GM19099 (cell line): ENCODE results near the gene DCBLD1.

Source experiments
- POLR2A ChIP-seq: IDR thresholded peaks from 3 replicates; pipeline ENCODE4 v1.6.1; 2011; ENCODE audit warnings: low read depth; ENCODE audit not compliant: insufficient read length; ENCODE audit errors: extremely low read depth

Gene DCBLD1

DNA sequence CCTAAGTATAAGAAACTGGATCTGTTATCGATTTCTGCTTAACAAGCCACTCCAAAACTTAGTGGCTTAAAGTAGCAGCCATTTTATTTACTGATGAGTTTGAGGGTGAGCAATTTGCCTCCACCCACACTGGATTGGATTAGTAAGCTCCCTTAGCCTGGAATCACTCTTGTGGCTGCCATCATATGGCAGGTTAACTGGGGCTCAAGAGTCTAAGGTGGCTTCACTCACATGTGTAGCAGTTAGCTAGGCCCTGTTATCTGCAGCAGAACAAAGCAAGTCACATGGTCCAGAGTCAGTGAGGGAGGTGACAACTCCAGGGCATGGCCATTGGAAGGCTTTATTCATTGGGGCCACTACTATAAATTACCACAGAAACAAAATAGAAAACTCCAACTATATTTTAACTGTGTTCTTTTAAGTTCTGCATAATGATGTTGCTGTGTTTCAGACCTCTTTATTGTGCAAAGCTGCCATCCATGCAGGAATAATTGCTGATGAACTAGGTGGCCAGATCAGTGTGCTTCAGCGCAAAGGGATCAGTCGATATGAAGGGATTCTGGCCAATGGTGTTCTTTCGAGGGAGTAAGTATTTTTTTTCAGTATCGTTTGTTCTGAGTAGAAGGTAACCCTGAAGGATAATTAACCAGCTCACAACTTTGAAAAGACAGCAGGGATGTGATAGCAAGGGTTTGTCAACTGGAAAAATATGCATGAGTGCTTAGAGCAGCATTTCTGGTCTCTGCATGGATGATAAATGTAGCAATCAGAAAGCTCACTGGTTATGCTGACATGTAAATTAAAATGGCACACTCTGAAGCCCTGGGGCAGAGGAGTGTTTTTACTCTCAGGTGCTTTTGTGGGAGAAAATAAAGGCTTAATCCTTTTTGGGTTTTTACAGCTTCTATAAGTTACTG, 49.6 kb downstream of the DCBLD1 start:
- TF ChIP-seq POLR2A: no peak

DNA sequence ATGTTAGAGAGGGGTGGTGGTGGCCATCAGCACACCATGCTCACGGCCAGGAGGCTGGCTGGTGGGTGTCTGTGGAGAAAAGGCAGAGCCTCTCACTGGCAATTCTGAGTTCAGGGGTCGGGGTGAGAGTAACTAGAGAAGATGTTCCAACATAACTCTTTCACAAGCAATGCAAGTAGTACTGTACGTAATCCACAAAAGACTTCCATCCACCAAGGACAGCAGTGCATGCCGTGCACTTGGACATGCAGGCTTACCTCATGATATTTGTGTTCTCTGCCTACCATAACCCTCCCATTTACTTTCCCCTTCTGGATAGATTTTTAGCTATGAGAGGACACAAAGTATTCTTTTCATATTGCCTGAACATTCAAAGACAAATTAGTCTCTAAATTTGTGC, 51.3 kb downstream of the DCBLD1 start:
- TF ChIP-seq POLR2A: no peak

DNA sequence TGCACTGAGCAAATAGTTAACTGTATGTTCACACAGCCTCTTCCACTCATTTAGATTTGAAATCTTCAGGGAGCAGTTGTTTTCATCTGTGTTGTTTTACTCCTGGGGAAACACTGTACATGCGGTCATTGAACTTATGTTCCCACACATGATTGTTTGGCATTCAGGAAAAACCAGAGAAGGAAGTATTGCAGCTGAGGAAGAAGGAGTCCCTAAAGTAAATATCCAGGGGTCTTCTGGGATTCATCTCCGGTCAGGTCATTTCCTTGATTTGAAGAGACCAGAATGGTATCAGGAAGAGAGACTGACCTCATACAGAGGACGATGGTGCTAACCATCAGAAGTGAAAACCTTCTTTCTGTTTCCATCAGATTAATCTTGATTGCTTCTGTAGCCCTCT, 52.5 kb downstream of the DCBLD1 start:
- TF ChIP-seq POLR2A: no peak

DNA sequence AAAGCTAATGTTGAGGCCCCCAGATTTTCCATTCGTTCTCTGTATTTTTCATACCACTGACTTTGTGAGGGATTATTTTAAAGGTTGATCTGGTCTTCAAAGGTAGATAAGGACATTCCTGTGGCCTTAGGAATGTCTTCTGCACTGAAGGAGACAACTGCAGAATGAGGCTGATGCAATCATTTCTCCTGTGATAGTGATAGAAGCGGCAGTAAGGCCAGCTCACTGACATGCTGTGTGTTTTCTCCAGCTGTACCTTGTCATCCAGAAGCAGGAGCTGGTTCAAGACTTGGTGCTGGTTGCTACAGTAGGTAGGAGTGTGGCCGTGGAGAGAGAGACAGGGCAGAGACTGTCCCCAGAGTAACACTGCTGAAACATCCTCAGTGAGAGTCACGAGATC, 53.8 kb downstream of the DCBLD1 start:
- no peak for TF ChIP-seq POLR2A

DNA sequence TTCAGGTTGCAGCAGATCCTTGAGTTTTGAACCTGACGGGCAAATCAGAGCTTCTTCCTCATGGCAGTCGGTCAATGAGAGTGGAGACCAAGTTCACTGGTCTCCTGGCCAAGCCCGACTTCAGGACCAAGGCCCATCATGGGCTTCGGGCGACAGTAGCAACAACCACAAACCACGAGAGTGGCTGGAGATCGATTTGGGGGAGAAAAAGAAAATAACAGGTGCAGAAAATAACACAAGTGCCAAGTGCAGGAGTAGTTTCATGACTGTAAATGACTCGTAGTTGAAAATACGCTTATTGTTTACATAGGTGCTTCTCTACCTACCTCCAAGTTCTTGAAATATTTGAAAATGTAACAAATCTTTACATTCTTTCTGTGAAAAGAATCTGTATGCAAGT, 56.1 kb downstream of the DCBLD1 start:
- TF ChIP-seq POLR2A: no peak

DNA sequence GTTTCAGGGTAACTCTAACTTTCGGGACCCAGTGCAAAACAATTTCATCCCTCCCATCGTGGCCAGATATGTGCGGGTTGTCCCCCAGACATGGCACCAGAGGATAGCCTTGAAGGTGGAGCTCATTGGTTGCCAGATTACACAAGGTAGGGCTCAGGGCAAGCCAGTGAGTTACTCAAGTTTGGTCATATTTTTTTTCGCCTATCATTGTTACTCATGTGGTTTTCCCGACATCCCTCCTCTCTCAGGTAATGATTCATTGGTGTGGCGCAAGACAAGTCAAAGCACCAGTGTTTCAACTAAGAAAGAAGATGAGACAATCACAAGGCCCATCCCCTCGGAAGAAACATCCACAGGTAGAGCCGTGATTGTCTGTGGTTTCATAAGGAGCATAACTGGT, 58.2 kb downstream of the DCBLD1 start:
- no peak for TF ChIP-seq POLR2A

DNA sequence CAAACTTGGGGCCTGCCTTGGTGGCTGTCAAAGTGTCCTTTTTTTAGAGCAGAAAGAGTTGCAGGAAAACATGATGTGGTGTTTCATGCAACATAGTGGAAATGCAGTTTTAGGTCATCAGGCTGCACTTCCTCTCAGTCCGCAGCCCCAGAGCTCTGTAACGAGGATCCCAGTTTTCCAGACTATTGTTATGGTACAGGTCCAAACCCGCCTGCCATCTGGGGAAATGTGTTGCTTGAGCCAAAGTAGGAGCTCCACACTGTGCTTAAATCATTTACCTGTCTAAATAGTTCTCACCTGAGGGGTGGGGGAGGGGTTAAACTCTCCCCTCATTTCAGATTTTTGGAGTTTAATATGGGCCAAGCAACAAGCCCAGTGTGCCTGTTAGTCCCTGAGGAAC, 60.0 kb downstream of the DCBLD1 start:
- no peak for TF ChIP-seq POLR2A

DNA sequence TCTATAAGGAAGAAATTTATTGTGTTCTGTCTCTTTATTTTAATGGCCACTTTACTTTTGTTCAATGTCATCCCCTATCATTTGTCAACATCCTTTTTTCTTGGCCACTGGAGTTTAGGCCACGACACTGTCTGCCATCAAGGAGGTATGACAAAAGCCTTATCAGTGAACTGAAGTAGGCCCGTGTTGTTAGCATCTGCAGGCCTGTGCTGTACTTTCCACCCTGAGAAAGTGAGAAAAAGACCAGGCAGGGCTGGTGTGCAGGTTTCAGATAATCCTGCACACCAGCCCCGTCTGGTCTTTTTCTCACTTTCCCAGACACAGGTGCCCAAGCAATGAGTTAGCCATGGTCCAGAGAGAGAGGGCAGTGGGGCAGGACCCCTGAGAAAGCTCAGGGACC, 62.2 kb downstream of the DCBLD1 start:
- no peak for TF ChIP-seq POLR2A

DNA sequence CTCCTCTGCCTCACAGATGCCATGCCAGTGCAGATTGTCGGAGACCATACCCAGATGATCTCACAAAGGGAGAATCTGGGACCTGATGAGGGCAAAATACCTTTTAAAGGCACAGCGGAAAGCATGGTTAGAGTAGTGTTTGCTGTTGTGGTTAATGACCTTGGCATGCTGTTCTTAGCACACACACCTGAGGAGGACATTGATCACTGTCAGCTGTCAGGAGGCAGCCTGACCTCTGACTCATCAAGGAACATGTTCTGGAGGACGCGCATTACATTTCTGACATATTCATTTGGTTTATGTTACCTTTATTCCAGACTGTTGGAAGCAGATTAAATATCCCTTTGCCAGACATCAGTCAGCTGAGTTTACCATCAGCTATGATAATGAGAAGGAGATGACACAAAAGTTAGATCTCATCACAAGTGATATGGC, 62.7 kb downstream of the DCBLD1 start:
- TF ChIP-seq POLR2A: no peak

DNA sequence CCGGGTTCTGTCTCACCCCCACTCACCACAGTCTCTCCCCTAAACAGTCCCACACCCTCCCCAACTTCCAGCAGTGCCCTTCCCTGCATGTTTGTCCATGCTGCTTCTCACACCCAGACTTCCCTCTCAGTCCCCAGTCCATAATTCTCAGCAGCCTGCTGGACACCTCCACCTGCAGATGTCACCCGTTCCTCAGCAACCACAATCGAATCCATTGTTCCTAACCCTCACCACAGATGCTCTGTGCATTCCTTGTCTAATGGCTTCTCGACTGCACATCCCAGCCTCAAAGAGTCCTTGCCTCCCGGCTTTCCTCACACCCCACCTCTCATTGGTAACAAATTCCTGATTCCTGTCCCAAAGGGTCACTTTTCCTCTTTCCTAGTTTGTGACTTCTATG, 64.2 kb downstream of the DCBLD1 start:
- TF ChIP-seq POLR2A: no peak

DNA sequence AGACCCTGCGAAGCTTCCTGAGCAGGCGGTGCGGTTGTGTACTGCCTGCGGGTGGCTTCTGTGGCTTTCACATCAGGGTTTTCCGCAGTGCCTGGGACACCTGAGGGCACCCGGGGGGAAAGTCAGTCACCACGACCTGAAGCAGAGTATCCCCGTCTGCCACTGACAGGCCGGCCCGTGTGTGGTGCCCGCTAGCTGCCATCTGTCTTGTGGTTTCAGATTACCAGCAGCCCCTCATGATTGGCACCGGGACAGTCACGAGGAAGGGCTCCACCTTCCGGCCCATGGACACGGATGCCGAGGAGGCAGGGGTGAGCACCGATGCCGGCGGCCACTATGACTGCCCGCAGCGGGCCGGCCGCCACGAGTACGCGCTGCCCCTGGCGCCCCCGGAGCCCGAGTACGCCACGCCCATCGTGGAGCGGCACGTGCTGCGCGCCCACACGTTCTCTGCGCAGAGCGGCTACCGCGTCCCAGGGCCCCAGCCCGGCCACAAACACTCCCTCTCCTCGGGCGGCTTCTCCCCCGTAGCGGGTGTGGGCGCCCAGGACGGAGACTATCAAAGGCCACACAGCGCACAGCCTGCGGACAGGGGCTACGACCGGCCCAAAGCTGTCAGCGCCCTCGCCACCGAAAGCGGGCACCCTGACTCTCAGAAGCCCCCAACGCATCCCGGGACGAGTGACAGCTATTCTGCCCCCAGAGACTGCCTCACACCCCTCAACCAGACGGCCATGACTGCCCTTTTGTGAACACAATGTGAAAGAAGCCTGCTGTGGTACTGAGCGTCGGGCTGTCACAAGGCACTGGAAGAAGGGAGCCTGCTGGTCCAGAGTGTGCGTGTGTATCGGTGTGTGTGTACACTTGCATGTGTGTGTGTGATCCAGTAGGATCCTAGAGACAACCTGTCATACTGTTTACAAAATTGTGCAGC, 65.5 kb downstream of the DCBLD1 start:
- TF ChIP-seq POLR2A: no peak

DNA sequence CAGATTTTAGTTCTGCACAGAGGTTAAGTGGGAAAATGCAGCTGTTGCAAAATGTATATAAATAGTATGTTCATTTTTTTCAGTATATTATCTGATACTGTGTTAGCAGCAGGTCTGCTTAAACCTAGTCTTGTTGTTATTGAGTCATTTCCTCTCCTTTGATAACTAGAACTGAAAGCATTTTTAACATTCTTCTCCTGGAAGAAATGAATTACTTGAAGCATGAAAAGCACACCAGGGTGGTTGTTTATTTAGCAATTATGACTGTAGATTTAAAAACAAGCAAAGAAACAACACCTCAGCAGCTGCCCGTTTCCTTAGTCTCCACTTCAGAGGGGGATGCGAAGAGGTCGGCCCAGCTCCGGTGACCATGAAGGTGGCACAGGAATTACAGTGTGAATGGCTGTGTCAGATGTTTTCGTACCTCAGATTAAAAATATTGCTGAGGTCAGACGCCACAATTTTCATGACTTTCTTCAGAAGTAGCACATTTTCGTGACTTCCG, 66.4 kb downstream of the DCBLD1 start:
- no peak for TF ChIP-seq POLR2A

DNA sequence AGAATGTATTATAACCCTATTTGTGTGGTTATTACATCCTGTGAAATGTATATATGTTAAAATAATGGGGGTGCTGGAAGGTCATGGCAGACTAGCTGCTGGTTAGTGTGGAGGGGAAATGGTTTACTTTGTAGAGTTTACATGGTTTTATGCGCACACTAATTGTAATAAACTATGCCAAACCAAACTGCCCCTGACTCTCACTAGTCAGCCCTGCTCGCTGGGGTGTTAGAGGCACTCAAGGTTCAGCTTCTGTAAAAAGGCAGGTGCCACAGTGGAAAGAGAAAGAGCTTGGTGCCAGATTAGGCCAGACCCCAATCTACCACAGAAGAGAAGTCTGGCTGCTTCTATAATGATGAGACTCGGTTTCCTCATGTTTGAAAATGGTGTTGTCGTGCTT, 67.1 kb downstream of the DCBLD1 start:
- no peak for TF ChIP-seq POLR2A

DNA sequence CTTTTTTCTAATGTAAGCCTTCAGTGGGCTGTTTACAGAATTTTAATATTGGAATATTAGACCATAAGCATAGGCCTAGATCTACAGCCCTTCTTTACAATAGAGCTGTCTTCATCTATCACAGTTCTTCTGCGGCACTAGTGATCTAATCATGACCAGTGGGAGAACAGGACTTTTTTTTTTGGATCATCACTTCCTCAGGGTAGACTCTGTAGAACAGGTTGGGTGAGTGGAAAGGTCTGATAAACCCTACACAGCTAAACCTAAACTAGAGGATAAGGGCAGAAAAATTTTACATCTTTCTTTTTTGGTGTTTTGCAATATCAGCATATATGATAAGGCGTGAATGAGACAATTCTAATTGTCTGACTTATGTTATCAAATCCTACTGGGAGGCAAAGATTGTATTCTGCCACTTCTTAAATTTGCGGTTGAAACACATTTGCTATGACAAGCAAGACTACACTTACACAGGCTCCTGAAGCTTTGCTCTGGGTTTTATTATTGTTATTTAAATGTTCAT, 67.7 kb downstream of the DCBLD1 start:
- TF ChIP-seq POLR2A: no peak

DNA sequence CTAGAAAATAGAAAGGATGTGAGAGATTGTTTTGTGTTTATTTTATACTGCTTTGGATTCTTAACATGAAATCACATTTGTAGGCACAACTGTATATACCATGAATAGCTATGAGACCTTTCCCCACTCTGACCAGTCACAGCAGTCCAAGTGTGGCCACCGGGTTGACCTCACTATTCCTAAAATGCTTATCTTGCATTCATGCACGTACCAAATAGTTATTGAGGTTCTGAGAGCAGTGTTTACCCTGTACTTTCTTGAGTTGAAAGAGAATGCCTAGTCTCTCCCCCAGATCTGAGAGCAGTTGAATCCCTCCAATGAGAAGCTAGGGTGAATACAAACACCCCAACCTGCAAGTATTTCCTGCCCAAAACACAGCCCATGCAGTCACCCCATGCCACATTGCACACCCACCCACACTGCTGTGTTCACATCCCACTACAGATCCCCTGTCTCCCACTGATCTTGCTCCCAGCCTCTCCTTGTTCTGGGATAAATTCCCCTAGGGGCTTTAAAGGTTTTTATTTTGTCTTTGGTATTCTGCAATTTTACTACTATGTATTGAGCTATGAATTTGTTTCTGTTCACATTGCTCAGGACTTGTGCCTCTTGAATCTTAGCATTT, 68.3 kb downstream of the DCBLD1 start:
- no peak for TF ChIP-seq POLR2A
